NAMALWA (cell line): ENCODE results near the gene FSTL4.

Source experiments
- DNase-seq: peaks from one replicate; pipeline ENCODE4 v3.0.0-alpha.2; 2015; ENCODE audit warnings: low spot score

FSTL4 gene

DNA sequence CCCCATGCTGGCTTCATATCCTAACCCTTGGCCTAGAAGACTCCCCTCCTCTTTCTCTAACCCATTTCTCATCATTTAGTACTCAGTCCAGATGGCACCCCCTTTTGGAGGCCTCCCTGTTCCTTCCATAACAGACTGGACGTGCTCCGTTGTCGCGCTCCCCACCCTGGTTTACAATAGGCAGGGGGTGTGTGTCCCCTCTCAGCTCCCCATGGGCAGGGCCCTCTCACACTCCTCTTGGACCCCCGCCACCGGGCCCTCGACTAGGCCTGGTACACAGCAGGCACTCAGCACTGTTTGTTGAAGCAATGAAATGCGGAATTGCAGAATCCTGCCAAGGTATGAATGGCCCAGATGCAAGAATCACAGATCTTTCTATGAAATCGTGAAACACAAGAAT is 227.4 kb downstream of the FSTL4 start:
- DNase-seq, result no peak

- DNase-seq, result no peak
Measured at GRCh38 chr5:133384120-133384855, 228.1 kb downstream of the FSTL4 start.

GRCh38 chr5:133383580-133383939 is 228.8 kb downstream of the FSTL4 start:
- DNase-seq, result no peak

GRCh38 chr5:133382661-133383579 is 229.4 kb downstream of the FSTL4 start:
- DNase-seq, result no peak

GRCh38 chr5:133381571-133382365 is 230.6 kb downstream of the FSTL4 start:
- DNase-seq, result no peak

DNA sequence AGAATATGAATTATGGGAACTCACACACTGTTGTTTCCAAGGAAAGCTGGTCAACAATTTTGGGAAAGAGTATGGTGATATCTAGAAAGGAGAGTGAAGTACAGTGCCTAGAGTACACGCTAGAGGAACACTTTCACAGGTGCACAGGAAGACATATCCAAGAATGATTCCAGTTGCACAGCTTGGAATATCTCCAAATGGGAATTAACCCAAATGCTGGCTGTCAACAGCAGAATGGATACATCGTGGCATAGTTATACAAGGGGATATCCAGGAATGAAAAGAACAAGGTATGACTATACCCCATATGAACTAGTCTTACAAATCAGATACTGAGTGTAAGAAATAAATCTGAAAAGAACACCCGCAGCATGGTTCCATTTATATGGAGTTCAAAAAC is 231.3 kb downstream of the FSTL4 start:
- DNase-seq, result no peak

- no peak for DNase-seq
Measured at GRCh38 chr5:133377736-133378135, 234.6 kb downstream of the FSTL4 start.

GRCh38 chr5:133376986-133377385 is 235.4 kb downstream of the FSTL4 start:
- no peak for DNase-seq

DNA sequence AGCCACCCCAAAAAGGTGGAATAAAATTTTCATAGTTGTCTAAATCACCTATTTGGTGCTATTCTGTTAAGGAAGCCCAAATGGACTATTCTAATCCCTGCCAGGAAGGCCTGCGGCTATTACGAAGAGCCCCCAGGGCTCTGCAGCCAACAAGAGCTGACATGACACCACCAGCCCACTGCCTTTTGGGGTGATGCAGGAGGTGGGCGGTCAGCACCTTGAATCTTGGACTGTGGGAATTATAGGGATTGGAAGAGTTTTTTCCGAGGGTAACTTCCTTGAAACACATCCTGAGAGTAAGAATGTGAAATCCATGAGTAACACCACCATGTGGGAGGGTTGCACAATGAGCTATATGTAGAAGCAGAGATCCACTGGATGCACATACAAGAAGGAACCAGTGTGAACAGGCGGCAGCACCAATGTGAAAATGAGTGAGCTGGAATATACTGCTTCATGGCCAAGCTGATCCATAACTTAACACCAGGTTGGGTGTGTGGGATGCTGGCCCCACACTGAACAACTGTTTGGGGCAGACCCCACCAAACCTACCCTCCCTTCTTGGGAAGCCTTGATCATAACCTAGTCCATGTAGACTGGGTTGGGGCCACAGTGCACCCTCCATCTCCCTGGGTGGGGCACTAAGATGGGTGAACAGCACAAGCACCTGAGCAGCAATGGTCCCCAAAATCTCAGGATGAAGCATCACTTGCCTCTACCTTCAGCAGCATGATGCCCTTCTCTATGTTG is 239.0 kb downstream of the FSTL4 start:
- DNase-seq, result no peak

DNA sequence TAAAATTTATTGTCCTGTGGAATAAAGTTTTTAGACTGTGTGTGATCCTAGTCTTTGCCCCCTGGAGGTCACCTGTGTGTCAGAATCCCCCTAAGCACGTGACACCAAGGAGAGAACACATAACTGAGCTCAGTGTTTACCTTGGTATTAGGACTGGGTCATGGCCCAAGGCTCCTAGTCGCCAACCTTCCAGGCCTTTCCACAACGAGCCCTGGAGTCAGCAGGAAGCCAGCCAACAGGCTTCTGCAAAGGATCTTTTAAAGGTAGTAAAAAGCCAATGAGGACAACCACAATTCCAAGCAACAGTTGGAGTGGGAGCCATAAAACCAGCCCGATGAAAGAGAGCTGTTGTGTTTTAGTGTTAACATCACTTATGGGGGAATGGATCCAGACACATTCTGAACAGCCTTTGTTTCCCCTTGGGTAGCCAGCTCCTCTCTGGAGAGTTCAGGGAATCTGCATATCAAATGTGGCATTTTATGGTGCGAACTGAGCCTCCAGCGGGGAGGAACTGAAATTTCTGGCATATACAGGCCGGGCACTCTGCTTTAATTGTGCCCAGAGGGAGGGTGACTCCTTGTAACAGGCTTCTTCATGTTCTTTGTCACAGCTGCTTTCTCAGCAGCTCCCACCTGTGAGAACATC is 239.9 kb downstream of the FSTL4 start:
- DNase-seq, result no peak

DNA sequence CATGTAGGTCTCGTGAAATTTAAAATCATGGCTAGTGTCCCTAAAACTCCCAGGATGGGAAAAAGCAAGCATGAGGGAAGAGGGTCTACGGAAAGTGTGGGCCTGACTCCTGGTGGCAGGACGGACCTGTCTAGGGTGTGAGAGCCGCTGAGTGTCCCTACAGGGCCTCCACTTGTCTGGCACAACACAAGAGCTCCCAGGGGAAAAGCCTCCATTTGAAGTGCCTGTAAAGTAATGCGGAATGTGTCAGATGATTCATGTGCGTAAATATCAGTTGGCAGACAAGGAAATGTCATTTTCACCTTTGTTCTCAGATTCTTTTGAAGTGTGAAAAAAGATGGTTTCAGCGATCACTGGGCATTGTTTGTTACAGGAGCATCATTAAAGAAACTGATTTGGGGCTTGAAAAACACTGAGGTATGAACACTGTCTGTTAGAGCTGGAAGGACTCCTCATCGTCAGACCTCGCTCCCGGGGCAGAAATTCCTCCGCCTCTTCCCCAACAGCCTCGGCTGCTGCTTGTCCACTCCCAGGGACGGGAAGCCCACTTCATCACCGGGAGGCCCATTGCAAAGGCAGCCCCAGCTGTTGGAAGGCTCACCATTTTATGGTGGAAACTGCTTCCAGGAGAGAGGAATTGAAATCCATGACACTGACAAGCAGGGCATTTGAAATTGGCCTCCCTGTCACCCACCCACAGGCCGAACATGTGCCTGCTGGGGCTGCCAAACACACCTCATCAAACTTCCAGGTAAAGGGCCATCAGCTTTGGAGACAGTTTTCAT is 240.8 kb downstream of the FSTL4 start:
- no peak for DNase-seq

DNA sequence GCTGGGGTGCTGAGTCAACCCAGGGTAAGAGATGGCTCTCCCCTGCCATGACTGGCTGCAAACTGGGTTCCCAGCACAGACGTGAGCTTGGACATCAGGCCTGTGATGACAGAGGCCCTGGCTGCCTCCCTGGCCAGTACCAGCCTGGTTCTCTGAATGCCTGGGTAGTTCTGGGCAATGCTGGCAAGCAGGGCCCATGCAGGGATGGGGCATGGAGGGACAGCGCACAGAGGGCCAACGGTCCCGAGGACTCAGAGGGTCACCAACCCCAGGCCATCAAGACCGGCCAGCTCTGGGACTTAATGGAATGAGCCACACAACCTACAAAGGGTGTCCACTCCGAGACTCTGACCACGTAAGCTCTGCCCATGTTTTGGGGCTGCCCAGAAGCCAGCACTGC is 241.4 kb downstream of the FSTL4 start:
- no peak for DNase-seq

- DNase-seq, result no peak
Measured at GRCh38 chr5:133370036-133370831, 242.1 kb downstream of the FSTL4 start.

GRCh38 chr5:133368916-133369783 is 243.2 kb downstream of the FSTL4 start:
- DNase-seq, result no peak

GRCh38 chr5:133367984-133368383 is 244.4 kb downstream of the FSTL4 start:
- DNase-seq, result no peak

GRCh38 chr5:133367071-133367786 is 245.1 kb downstream of the FSTL4 start:
- no peak for DNase-seq

- DNase-seq, result no peak
Measured at GRCh38 chr5:133366438-133366837, 245.9 kb downstream of the FSTL4 start.

- no peak for DNase-seq
Measured at GRCh38 chr5:133365738-133366137, 246.6 kb downstream of the FSTL4 start.
